ENCODE data around the gene ASZ1.
A peak's percentile ranks its signal among the peaks of the same experiment; 100 is the strongest.

ASZ1 gene

GRCh38 chr7:117320523-117320922, 106.8 kb downstream of the ASZ1 start:
- H3K9me3 ChIP-seq (ENCODE audit: control insufficient read depth, insufficient read depth, low read depth, low read length): no peaks in the 10 kb centered on the region
- H3K4me1 ChIP-seq (ENCODE audit: control insufficient read depth, insufficient read depth, low read length): no peaks in the 10 kb centered on the region
- no peak overlapping the region for H3K27ac ChIP-seq (ENCODE audit: extremely low read depth, low read depth, low read length)
- H3K4me3 ChIP-seq (ENCODE audit: low read depth, low read length): no peak overlapping the region
- POLR2A ChIA-PET: no interaction called here
- no peaks in the 10 kb centered on the region for H3K36me3 ChIP-seq (ENCODE audit: control insufficient read depth in 2 of 2, insufficient read depth in 1 of 2, low read length in 2 of 2)
- CTCF ChIA-PET: interaction anchor here (0.8 to 1.4 kb wide), 2 partner anchors 67 to 108 kb away, joined by 3 to 4 read pairs; no protein-coding TSS in a partner anchor
- TF ChIP-seq SCRT1 (tag by site-specific recombination; IDR thresholded peaks at IDR 0.05; ENCODE audit: borderline replicate concordance) (peak; percentile 23; the same call in 1 of the 2 replicates), SCRT2 (tag by site-specific recombination; IDR thresholded peaks at IDR 0.05) (peak; percentile 67), ZNF48 (tag by site-specific recombination; IDR thresholded peaks at IDR 0.05) (no peak), REST (tag by site-specific recombination; IDR thresholded peaks at IDR 0.05) (0 out of 2 replicates have a peak, but pooled peaks have one; percentile 13)

- Histone ChIP-seq H3K9me3 (ENCODE audit: control insufficient read depth, insufficient read depth, low read depth, low read length) (no peaks in the 10 kb centered on the region), H3K4me1 (ENCODE audit: control insufficient read depth, insufficient read depth, low read length) (no peaks in the 10 kb centered on the region), H3K4me3 (ENCODE audit: low read depth, low read length) (no peak overlapping the region), H3K36me3 (ENCODE audit: control insufficient read depth in 2 of 2, insufficient read depth in 1 of 2, low read length in 2 of 2) (no peaks in the 10 kb centered on the region), H3K27ac (ENCODE audit: extremely low read depth, low read depth, low read length) (no peak overlapping the region)
- ChIA-PET CTCF (interaction anchor here (0.6 kb wide), 1 partner anchor 819 kb away, joined by 4 read pairs; no protein-coding TSS in a partner anchor), POLR2A (no interaction called here)
- TF ChIP-seq AEBP2 (tag by site-specific recombination; IDR thresholded peaks at IDR 0.05; ENCODE audit: borderline replicate concordance) (no peak), ZSCAN18 (tag by site-specific recombination; IDR thresholded peaks at IDR 0.05) (no peak), ZNF514 (tag by site-specific recombination; IDR thresholded peaks at IDR 0.05) (no peak), ZNF670 (tag by site-specific recombination; IDR thresholded peaks at IDR 0.05; ENCODE audit: low read depth) (no peak), ZNF518A (tag by site-specific recombination; conservative IDR thresholded peaks at IDR 0.05; ENCODE audit: low read depth) (no peak), MEIS1 (CRISPR knock-in tag; IDR thresholded peaks at IDR 0.05; ENCODE audit: borderline replicate concordance) (no peak), OSR2 (tag by site-specific recombination; IDR thresholded peaks at IDR 0.05) (no peak), ZBTB20 (tag by site-specific recombination; IDR thresholded peaks at IDR 0.05) (no peak), IKZF3 (tag by site-specific recombination; IDR thresholded peaks at IDR 0.05) (no peak), ZSCAN16 (tag by site-specific recombination; IDR thresholded peaks at IDR 0.05) (no peak), ZNF623 (tag by site-specific recombination; IDR thresholded peaks at IDR 0.05) (no peak), PRDM10 (tag by site-specific recombination; IDR thresholded peaks at IDR 0.05) (no peak), SP3 (tag by site-specific recombination; IDR thresholded peaks at IDR 0.05) (no peak), HOXD13 (CRISPR knock-in tag; IDR thresholded peaks at IDR 0.05; ENCODE audit: borderline replicate concordance) (no peak), ZNF19 (tag by site-specific recombination; IDR thresholded peaks at IDR 0.05; ENCODE audit: low read depth) (no peak), ZNF501 (tag by site-specific recombination; IDR thresholded peaks at IDR 0.05) (no peak)
These were observed 108.1 kb downstream of the ASZ1 start for GRCh38 chr7:117319181-117319580.
